Suppressor macrophage treated with lipopolysaccharide for 1 hour (primary cell): ENCODE results near the gene ANK3.

Source experiments
- DNase-seq, 3 donors: peaks; one replicate each; pipeline ENCODE4 v3.0.0-alpha.2; 2020 to 2022

Gene ANK3

GRCh38 chr10:60413306-60414012 lies 23.8 kb upstream of the ANK3 start:
- peak in 1 of 3 donors; percentile 4 for DNase-seq

DNA sequence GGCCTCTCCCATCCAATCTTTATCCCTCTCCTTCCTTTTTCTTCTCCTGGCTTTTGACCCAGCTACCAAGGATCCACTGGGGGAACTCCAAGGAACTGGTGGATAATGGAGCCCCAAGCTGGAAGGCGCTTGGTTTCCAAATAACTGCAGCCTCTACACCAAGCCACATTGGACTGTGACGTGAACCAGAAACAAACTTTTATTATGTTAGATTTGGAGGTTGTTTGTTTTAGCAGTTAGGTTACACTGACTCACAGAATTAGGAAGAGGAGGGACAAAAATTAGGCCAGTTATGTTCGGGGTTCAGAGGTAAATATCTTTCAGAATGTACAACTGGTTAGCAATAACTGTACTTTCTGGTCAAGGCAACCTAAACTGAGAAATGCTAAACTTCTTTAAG lies 21.3 kb upstream of the ANK3 start:
- DNase-seq, result no peak

- DNase-seq, result no peak
Measured at GRCh38 chr10:60409202-60409601, 19.5 kb upstream of the ANK3 start.

DNA sequence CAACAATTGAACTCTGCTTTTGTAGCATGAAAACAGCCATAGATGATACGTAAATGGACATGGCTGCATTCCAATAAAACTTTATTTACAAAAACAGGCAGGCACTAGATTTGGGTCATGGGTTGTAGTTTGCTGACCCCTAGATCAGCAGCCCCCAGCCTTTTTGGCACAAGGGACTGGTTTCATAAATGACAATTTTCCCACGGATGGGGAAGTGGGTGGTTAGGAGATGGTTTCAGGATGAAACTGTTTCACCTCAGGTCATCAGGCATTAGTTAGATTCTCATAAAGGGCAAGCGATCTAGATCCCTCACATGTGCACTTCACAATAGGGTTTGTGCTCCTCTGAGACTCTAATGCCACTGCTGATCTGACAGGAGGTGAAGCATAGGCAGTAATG lies 16.5 kb upstream of the ANK3 start:
- DNase-seq, result no peak

GRCh38 chr10:60405172-60405571 lies 15.5 kb upstream of the ANK3 start:
- no peak for DNase-seq

DNA sequence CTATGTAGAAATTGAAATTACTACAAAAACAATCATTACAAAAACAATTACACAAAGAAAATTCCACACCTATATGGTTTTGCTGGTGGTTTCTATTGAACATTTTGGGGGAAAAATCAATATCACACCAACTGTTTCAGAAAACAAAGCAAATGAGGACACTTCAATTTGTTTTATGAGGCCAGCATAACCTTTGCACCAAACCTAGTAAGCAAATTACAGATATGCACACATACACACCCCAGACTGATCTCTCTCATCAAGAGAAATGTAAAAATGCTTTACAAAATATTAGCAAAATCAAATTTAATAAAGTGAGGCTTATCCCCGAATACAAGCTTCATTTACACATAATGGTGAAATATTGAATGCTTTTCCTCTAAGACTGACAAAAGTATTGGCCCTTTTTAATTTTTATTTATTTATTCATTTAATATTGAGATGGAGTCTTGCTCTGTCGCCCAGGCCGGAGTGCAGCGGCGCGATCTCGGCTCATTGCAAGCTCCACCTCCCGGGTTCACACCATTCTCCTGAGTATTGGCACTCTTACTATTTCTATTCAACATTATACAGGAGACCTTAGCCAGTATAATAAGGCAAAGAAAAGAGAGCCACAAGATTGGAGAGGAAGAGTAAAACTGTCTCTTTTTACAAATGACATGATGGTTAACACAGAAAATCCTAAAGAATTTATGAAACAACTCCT lies 13.6 kb upstream of the ANK3 start:
- DNase-seq, result no peak

GRCh38 chr10:60400366-60400765 lies 10.7 kb upstream of the ANK3 start:
- DNase-seq, result no peak

GRCh38 chr10:60399328-60399727 lies 9.7 kb upstream of the ANK3 start:
- no peak for DNase-seq

DNA sequence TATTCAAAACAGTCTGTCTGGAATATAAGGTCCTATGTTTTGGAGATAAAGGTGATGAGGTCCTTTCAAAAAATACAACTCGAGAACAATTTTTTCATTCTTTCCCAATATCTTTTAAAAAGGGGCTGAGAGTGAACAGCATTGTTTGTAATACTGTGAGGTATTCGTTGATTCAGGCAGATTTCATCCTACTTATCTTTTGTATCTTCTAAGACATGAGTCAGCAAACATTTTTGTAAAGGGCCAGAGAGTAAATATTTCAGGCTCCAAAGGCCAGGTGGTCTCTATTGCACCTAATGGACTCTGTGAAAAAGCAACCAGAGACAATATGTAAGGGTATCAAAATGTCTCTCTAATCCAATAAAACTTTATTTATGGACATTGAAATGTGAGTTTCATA lies 8.1 kb upstream of the ANK3 start:
- no peak for DNase-seq

DNA sequence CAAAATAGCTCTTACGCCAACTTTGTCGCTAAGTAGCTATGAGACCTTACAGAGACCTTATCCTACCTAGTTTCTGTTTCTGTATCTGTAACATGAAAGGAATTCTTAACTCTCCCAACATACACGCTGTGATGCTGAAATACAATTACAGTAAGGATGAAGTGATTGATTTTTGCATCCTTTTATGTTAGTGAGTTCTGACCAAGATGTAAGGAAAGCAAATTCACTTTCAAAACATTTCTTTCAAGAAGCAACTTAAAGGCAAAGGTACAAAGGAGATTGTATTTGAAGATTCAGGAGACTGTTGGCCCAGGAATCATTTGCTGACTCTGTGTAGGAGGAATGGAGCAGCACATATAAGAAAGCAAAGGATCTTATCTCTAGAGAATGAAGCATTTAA lies 7.1 kb upstream of the ANK3 start:
- DNase-seq, result no peak

GRCh38 chr10:60395711-60396110 lies 6.0 kb upstream of the ANK3 start:
- no peak for DNase-seq

GRCh38 chr10:60394446-60394845 lies 4.8 kb upstream of the ANK3 start:
- peak in 2 of 3 donors; percentile 6 to 12 for DNase-seq

DNA sequence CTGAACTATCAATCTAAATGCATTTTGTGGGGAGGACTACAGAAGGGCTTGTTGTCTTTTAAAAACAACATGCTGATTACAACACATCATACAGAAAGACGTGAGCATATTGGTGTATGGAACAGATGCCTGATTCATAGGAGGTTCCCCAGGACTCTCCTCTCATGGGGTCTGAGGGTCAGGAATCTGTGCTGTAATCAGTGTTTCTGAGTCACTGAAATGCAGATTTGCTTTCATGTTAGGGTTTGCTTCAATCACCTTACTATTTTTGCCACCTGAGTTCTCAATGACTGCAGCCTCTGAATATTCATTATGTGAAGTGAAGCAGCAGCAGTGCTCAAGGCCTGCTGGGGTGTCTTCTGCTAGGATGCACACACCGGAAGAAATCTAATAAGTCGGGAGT lies 550 bp upstream of the ANK3 start:
- DNase-seq, result no peak

DNA sequence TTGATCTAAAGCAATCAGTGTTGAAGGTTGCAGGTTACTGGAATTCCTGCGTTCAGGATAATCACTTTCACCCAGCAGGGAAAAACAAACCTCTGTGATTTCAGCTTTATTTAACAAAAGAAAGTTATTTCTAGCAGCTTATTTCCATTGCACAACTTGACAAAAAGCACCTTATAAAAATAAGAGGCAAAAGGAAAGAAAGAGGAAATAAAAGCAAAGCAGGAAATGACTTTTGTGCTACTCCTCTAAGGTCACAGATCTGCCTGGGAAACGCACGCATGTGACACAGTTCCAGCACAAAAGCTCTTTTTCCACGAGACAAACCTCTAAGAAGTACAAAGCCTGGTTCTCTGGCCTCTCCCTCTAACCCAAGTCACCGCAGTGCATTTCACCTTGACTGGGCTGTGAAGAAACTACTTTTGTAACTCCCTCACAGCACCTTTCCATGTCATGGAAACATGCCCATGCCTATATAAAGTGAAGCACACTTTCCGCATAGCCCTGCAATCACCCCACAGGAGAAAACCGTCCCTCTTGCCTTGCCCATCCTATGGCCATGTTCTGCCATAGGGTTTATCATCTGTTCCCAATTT lies 870 bp downstream of the ANK3 start:
- DNase-seq, result peak; percentile 32 to 45 (median 45)

DNA sequence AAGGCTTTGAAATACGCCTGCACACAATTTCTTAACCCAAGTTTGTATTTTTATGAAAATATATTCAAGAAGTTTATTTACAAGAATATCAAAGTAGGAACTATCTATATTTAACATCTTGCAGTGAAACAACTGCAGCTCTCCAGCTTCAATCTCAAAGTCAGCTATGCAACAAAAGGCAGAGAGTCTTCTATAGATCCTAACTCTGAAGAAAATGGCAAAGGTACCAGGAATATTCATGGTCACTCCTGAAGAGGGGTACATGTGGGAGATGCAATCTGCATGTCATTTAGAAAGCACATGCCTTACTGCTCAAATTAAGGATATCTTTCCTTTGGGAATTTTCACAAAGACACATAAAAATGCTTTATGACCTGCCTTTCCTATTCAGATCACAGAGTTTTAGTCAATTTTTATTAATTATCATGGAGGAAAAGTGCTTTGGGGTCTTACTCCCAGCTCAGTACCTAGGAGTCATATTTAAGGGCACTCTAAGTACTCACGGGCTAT lies 1.5 kb downstream of the ANK3 start:
- DNase-seq, result no peak

- no peak for DNase-seq
Measured at GRCh38 chr10:60387531-60387930, 2.1 kb downstream of the ANK3 start.

- DNase-seq, result no peak
Measured at GRCh38 chr10:60385399-60385738, 4.3 kb downstream of the ANK3 start.

DNA sequence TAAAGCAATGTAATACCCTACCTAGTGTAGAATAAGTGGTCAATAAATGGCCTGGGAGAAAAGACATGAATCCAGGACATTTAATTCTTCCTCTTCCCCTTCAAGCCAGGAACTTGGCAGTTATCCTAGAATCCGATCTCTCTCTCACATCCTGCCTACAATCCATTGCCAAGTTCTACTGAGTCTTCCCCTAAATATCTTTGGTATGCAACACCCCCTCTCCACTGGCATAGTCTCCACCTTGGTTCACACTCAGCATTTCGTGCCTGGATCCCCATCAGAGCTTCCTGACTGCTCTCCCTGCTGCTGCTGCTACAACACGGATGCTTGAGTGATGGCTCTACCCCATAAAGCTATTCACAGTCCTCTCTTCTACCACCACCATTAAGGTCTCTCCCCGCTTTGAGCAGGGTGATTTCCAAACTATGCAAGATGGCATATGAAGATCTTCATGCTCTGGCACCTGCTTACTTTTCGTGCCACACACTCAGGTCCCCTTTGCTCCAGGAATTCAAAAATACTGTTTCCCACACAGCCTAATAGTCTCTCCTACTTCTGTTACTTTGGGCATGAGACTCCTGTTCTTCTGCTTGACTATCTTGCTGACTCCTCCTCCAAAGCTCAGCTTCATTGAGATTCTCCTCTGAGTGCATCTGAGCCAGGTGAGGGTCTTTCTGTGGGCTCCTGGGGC lies 4.8 kb downstream of the ANK3 start:
- DNase-seq, result no peak

DNA sequence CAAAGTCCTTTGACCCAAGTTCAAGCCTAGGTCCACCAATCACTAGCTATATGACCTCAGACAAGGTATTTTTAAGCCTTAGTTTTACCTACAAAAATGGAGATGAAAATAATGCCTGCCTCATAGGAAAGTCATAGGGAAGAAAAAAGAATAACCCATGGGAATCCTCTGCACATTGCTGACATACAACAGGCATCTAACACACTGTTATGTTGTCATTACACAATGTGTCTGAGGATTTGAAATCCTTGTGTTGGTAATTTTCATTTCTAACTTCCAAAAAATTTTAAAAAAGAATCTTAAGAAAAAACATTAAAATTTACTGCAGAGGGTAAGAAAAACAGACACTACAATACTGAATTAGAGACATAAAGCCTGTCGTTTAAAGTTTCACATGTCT lies 5.7 kb downstream of the ANK3 start:
- DNase-seq, result no peak

DNA sequence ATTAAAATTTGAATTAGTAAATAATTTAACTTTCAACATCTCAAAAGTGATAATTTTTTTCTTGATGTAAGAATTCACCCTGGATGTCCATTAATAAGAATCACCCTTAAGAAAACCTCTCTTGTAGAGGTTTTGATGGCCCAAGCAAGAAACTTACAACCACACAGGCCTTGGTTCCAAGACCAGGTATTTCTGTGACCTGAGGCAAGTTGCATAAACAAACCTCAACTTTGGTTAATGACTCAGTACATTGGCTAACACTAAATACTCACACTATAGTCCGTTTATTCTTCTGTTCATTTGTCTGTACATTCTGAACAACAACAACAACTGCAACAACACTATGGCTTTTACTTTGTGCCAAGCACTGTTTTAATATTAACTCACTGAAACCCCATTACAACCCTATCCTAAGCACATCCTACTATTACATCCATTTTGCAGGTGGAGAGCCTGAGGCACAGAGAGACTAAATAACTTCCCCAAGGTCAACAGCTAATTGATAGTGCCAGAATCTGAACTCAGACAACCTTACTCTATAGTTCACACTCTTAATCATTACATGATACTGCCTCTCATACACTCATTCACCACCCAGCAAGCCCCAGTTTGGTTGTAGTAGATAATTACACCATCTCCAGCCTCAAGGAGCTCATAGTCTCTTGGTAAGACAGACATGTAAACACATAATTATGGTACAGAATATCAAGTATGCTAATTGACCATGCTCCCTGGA lies 6.6 kb downstream of the ANK3 start:
- DNase-seq, result no peak

- DNase-seq, result no peak
Measured at GRCh38 chr10:60380781-60381180, 8.9 kb downstream of the ANK3 start.

DNA sequence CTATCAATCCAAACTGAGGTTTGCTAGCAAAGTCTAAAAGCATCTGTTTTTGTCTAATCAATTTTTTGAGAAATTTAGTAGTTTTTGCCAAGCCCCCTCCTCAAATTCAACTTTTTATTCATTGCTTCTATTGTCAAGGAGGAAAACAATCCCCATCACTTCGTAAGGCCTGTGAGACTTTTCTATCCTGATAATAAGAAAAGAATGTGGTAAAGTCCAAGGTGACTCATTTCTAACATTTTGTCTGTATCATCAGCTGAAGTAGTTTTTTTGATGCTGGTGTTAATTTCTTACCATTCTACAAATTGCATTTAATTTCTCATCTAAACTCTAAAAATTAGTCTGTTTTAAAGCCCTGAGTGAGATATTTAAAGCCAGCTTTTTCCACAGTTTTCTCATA lies 11.7 kb downstream of the ANK3 start:
- no peak for DNase-seq

- no peak for DNase-seq
Measured at GRCh38 chr10:60377042-60377352, 12.7 kb downstream of the ANK3 start.
